GM21526 (cell line): Measurements from ENCODE around the gene TCEAL3.
"Not testable (repeated sequence)": the region's sequence is repeated elsewhere in the genome, so short reads cannot be mapped to it uniquely, and the experiment has no call there.

ENCODE experiments used
- ATAC-seq: cut with Tn5 transposase; IDR thresholded peaks from one replicate; pipeline ENCODE4 v1.9.1; 2021; ENCODE audit warnings: moderate library complexity; ENCODE audit not compliant: unreplicated experiment, low FRiP score

The TCEAL3 gene, protein sequence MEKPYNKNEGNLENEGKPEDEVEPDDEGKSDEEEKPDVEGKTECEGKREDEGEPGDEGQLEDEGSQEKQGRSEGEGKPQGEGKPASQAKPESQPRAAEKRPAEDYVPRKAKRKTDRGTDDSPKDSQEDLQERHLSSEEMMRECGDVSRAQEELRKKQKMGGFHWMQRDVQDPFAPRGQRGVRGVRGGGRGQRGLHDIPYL

DNA sequence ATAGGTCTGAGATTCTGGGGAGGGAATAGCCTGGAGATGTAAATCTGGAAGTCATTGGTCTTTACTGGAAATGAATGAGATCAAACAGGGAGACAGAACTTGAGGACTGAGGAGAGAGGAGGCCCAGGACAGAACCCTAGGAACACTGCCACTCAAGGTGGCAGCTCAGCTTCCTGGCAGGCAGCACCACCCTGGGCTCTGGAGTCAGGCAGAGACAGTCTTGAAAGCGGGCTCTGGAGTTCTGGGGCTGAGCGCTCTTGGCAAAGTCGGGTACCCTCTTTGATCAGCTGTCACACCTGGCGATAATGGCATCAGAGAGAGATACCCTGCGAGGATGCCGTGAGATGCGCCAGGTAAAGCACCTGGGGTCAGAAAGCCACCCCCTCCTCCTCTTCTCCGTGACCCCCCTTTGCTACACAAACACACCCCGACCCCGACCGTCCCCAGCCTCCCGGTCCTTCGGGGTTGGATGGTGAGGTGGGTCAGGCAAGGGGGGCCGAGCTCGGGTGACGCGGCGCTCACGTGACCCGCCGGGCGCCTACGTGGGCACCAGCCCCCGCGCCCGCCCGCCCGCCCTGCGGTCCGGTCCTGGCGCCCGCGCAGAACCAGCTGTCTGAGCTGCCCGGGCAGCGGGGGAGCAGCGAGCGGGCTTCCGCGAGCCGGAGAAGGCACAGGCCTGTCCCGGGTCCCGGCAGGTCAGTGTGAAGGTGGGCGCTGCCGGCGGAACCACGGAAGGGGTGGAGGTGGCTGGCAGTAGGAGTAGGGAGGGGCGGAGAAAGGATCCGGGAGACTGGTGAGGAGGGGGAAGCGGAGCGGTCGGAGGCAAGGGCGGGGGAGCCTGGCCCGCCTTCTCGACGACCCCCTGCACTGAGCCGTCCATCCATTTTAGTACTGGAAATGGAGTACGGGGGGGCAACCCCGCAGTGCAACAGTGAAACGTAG, at the start of gene TCEAL3:
Gene TCEAL3, plus strand, starts transcription at position 600 of the 942 bp plus-strand sequence. CDS start 1,102 bp downstream, outside the sequence.
- ATAC-seq = peak; percentile 68

DNA sequence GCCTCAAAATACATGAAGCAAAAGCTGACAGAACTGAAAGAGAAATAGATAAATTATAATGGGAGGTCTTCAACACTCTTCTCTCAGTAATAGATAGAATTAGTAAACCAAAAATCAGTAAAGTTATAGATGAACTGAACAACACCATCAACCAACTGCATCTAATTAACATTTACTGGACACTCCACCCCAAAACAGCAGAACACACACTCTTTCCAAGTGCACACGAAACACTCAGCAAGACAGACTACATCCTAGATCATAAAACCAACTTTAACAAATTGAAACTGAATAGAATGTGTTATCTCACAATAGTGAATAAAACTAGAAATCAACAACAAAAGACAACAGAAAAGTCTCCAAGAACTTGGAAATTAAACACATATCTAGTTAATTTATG, 47.5 kb upstream of the TCEAL3 start:
- ATAC-seq = no peak

DNA sequence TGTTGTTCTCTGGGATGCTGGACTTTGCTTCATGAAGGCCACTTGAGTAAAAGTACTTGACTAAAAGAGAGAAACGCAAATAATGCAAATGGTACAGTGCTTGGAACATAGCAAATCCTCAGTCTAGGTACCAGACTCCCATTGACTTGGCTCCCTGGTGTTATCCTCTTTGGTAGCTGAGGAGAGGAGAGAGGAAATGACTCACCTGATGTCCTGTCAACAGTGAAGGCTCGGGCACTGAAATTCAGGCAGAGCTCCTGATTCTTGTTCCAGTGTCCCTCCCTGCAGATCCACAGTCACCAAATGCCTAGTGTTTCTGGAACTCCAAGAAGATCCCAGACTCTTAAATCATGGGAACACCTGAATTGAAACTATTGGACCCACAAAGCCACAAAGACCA, 45.0 kb upstream of the TCEAL3 start:
- no peak for ATAC-seq

DNA sequence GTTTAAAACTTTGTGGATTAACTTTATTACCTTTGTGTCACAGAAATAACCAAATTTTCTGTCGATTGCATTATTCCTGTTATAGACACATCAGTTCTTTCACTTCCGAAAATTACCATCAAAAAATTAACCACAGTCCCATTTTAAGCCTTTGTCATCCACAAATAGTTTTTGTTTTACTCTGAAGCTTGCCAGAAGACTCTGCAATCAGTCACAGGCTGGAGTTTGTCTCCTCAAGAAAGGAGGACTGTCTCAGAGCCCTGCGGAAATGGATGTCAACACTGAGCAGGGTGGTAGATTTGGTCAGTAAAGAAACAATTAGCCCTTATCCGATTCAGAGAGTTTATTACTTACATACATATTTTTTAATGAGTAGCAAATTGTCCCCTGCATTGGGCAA, 42.6 kb upstream of the TCEAL3 start:
- ATAC-seq = no peak

DNA sequence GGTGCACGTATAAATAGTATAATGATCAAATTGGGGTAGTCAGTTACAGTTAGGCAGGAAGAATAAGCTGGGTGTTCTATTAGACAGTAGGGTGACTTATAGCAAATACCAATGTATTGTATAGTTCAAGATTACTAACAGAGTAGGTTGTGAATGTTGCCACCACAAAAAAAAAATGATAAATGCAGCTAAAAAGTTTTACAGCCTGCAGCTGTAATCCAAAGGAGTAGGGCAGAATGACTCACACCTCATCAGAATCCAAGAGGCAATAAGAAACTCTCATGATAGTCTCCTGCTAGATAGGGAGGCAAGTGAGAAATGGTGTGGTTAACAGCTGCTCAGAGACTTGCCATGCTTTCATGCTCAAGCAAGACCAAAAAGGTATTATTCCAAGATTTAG, 42.0 kb upstream of the TCEAL3 start:
- no peak for ATAC-seq

DNA sequence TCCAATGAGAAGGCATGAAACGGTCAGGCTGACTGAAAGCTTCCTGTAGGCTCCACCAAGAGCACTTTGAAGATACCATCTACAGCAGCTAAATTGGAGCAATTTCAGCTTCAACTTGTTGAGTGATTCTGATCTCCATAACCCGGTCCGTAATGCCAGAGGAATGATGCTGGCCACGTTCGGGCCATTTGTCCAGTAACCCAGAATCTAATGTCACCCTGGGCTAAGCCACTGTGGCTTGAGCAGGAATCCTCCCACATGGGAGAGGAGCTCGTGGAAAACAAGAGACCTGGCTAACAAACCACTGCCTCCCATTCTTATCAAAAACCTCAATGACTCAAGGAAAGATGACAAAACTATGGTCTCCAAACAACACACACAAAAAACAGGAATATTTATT, 36.6 kb upstream of the TCEAL3 start:
- no peak for ATAC-seq

DNA sequence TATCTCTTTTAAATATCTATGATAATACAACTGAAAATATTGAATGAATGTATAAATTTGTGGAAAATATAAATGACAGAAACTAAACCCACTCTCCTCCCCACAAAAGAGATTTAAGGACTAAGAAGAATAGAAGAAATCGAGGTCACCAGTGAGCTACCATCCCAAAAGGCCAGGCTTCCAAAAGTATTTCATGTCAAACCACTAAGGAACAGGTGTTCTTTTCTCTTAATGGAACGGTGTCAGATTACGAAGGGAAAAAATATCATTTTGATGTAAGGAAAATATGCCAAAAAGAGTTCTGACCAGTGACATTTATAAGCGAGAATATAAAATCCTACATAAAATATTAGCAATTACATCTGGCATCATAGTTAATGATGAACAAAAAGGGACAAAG, 36.0 kb upstream of the TCEAL3 start:
- ATAC-seq = no peak

DNA sequence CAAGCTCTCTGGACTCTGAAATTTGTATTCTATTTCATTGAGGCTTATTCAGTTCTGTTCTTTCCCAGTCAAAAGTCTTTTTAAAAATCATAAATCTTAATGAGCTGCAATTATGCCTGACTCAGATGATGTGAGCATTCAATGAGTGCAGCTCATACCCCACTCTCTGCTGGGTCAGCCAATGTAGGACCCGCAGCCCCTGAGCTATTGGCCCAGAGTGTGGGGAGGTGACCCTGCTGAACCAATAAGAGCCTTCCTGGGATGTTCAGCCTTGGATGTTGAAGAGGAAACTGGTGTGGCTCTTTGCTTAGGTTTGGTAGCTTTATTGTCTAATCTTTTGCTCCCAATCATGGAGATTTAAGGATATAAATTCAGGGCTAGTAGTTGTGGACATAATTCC, 34.6 kb upstream of the TCEAL3 start:
- ATAC-seq = no peak

DNA sequence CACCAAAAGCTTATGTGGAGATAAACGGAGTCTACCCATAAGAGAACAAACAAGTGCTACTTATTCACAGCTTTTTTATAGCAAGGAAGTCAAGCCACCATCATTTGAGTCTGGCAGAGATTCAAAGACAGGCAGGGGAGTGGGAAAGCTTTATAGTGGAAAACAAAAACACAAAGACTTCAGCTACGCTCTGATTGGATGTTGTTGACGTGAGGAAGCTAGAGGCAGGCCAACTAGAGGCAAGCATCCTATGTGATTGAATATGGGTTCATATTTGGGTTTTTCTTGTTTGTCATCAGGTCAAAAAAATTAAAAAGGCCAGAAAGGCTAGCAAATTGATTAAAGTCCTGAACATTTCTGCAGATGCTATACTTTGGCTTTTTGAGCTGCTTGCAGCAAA, 23.2 kb upstream of the TCEAL3 start:
- no peak for ATAC-seq

DNA sequence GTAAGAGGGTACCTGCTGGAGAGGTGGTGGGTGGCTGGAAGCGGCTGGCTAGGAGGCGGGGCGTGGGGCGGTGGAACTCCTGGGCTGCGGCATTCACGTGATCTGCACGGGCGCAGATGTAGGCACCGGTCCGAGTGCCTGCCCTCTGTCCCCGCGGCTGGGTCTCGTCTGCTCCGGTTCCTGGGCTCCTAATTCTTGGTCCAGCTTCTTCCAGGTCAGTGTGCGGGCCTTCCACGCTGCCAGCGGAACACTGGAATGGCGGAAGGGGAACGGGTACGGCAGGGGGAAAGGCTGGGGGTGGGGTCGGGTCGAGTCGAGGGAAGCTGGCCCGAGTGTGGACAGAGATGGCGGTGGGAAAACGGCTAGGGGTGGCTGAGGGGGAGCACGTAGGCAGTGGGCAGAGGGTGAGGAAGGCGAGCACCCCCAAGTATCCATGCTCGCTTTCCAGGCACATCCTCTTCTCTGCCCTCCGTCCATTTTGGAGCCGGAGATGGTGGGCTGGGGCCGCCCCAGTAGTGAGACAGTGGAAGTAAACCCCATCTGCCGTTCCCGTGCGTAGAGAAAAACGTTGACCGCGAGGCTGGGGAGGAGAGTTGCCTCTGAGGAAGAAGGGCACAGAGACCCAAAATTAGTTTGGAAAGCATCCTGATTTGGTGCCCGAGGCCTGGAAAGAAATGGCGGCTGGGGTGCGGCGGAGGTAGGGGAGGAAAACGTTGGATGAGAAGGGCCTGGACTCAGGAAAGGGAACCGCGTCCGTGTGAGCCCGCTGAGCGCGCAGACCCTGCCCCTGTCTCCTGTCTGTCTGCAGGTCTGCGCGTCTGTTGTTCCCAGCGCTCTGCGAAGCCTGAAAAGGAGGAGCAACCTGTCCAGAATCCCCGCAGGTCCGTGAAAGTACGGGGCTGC, 22.1 kb upstream of the TCEAL3 start, which contains the start of gene TCEAL4:
Gene TCEAL4, plus strand, starts transcription at position 105 of the 903 bp plus-strand sequence. CDS start 1,161 bp downstream, outside the sequence.
- peak; percentile 75 for ATAC-seq

DNA sequence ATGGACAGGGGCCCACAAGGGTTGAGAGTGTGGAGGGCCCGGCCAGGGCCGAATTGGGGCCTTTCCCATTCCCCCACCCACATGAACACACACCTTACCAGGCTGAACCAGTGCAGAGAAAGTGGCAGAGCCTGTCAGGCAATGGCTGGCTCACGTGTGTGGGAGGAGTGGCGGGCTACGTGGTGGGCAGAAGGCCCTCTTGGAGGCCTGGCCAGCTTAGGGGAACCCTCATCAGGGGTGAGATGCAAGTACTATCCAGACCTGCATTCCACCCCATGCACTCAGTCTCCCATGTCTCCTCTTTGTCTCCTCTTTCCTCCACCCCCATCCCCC, 21.5 kb upstream of the TCEAL3 start:
- ATAC-seq = no peak

DNA sequence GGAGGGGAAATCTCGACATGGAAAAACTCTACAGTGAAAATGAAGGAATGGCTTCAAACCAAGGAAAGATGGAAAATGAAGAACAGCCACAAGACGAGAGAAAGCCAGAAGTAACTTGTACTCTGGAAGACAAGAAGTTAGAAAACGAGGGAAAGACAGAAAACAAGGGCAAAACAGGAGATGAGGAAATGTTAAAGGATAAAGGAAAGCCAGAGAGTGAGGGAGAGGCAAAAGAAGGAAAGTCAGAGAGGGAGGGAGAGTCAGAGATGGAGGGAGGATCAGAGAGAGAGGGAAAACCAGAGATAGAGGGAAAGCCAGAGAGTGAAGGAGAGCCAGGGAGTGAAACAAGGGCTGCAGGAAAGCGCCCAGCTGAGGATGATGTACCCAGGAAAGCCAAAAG, 21.1 kb upstream of the TCEAL3 start:
- no peak for ATAC-seq

DNA sequence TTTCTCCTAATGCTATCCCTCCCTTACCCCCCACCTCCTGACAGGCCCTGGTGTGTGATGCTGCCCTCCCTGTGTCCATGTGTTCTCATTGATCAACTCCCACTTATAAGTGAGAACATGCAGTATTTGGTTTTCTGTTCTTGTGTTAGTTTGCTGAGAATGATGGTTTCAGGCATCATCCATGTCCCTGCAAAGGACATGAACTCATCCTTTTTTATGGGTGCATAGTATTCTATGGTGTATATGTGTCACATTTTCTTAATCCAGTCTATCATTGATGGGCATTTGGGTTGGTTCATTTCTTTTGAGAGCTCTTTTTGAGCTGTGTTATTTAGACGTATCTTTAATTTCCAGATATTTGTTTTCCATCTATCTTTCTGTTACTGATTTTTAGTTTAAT, 15.5 kb upstream of the TCEAL3 start:
- ATAC-seq = not testable (repeated sequence)

DNA sequence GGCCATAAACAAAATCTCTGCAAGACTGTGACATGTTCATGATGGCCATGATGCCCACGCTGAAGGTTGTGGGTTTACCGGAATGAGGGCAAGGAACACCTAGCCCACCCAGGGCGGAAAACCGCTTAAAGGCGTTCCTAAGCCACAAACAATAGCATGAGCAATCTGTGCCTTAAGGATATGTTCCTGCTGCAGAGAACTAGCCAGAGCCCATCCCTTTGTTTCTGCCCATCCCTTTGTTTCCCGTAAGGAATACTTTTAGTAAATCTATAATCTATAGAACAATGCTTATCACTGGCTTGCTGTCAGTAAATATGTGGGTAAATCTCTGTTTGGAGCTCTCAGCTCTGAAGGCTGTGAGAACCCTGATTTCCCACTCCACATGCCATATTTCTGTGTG, 12.6 kb upstream of the TCEAL3 start:
- ATAC-seq = not testable (repeated sequence)

DNA sequence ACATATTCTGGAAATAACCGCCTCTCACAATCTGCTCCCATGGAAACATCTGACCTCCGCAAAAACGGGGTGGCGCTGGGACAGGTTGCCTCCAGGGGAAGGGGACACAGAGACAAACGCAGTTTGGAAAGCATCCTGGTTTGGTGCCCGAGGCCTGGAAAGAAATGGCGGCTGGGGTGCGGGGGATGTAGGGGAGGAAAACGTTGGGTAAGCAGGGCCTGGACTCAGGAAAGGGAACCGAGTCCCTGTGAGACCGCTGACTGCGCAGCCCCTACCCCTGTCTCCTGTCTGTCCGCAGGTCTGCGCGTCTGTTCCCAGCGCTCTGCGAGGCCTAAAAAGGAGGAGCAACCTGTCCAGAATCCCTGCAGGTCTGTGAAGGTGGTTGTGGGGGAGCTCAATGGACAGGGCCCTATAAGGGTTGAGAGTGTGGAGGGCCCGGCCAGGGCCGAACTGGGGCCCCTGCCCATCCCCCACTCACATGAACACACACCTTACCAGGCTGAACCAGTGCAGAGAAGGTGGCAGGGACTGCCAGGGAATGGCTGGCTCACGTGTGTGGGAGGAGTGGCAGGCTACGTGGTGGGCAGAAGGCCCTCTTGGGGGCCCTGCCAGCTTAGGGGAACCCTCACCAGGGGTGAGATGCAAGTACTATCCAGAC, 672 bp downstream of the TCEAL3 start:
- no peak for ATAC-seq

DNA sequence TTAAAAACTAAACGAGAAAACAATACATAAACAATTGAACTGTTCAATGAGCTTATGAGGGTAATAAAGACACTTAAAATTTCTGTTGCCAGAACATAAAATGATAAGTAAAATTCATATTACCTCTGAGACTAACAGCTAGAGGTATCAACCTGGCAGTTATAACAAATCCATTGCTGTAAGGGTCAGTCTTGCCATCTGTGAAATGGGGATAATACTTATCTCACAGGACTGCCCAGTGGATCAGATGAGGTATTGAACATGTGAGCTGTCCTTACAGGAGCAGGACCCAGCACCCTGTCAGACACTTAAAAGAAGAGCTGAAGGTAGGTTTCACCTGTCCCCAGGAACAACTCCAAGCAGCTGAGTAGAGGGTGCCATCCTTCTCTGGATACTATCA, 2.5 kb downstream of the TCEAL3 start:
- no peak for ATAC-seq

DNA sequence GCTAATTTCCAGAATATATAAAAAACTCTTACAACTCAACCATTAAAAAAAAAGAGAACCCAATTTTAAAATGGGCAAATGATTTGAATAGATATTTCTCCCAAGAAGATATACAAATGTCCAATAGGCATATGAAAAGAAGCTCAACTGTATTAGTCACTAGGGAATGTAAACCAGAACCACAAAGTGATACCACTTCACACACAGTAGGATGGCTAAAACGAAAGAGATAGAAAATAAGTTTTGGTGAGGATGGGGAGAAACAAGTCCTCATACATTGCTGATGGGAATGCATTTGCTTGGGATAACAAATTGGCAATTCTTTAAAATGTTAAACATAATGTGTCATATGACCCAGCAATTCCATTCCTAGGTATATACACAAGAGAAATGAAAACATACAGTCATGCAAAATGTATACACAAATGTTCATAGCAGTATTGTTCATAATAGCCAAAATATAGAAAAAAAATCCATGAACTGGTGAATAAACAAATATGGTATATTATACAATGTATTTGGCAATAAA, 5.7 kb downstream of the TCEAL3 start:
- ATAC-seq = no peak

DNA sequence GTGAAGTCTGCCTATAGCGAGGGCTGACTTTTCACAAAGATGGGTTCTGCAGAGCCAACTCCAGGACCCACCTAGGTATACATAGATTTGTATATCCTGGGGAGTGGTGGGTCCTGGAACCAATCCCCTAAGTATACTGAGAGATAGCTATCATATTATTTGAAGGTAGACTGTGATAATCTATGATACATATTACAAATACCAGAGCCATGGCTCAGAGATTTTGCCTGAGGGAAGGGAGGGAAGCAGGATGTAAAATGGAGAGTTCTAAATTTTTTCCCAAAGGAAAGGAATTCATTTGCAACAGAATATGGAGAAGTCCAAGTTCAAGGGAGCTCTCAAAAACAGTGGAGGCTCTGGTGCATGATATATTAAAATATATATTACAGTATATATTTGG, 7.2 kb downstream of the TCEAL3 start:
- no peak for ATAC-seq

DNA sequence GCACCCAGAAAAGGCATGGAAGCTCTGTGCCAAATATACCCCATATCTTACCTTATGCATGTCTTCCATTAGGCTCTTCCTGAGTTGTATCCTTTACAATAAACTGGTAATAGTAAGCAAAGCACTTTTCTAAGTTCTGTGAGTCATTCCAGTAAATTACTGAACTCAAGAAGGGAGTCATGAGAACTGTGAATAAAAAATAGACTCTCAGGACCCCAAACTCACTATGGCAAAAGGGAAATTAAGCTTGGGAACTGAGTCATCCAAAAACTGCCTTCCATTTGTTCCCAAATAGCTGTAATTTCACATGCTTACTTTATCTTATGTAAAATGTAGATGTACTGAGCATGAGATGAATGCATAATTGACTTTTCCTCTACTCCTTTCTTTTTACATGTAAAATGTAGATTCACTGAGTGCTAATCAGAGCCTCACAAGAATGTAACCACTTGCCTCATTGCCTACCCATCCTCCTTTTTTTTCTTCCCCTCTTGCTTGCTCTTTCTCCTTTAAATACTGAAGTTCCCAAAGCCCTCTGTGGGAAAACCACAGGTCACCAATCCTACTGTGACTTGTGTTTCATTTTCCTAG, 8.1 kb downstream of the TCEAL3 start:
- ATAC-seq = no peak

DNA sequence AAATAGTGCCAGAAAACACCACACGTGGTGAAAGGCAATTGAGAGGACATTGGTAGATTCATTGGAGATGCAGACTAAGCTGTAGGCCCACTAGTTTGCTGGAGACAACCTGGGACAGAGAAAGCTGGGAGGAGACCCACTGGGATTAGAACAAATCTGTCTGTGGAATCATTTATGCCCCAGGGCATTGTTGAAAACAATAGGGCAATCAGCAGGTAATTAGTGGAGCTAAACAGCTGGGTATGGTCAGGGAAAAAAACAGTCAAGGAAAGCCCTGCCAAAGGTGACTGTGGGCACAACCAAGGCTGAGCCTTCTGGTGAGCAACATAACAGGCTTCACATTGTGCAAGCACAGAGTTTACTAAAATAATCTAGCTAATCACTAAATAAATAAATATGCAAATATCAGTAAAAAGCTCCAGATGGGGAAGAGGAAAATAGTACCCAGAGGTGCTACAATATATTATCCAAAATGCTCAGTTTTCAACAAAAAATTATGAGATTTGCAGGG, 9.0 kb downstream of the TCEAL3 start:
- no peak for ATAC-seq
